ENCODE results near the gene NIP7.

DNA sequence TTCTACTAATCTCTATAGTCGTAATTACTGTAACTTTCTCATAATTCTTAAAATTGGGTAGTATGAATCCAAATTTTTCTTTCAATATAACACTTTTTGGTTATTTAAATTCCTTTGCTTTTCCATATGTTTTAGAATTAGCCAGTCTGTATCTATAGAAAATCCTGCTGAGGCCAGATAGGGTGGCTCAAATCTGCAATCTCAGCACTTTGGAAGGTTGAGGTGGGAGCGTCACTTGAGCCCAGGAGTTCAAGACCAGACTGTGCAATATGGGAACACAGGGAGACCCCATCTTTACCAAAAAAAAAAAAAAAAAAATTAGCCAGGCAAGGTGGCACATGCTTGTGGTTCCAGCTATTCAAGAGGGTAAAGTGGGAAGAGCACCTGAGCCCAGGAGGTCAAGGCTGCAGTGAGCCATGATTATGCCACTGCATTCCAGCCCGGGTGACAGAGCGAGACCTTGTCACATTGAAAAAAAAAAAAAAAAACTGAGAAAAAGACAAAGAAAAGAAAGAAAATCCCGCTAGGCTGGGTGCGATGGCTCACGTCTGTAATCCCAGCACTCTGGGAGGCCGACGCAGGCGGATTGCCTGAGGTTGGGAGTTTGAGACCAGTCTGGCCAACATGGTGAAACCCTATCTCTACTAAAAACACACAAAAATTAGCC lies 37.0 kb downstream of the NIP7 start:
- TF ChIP-seq CTCF (IDR thresholded peaks at IDR 0.05) = no peak
- TF ChIP-seq EZH2 (IDR thresholded peaks at IDR 0.05) = no peak
- no peak for TF ChIP-seq EZH2phosphoT487 (IDR thresholded peaks at IDR 0.05)

Measured in neural progenitor cell (in vitro differentiated cells).